Fibroblast of the aortic adventitia (primary cell): Measurements from ENCODE around the gene CNPY3. TPM values are rescaled to one million over a fixed set of nuclear protein-coding genes. Genes with fewer than 3 reads are reported as not detected.

Experiments
- DNase-seq: peaks from one replicate; pipeline ENCODE4 v3.0.0-alpha.2; 2010; ENCODE audit warnings: low read depth
- H3K4me3 ChIP-seq: 2 replicates; pipeline ENCODE4 v1.5.1; 2011; ENCODE audit warnings: low read depth, mild to moderate bottlenecking, control low read depth, low read length, moderate library complexity
- total RNA-seq: library from RNA; depleted of rRNA; stranded (reverse); fragments of >200 nt; gene quantifications from 2 replicates; pipeline ENCODE4 v1.2.3, GENCODE V29; 2012; ENCODE audit warnings: low replicate concordance
- TF ChIP-seq, protein P1 (sequence below): IDR thresholded peaks from 2 replicates; pipeline ENCODE4 v1.5.1; 2011; ENCODE audit warnings: mild to moderate bottlenecking, low read length, control low read depth, inconsistent platforms; ENCODE audit not compliant: insufficient read depth

CNPY3 gene
- total RNA-seq, 1 donor, result 23.2 TPM

DNA sequence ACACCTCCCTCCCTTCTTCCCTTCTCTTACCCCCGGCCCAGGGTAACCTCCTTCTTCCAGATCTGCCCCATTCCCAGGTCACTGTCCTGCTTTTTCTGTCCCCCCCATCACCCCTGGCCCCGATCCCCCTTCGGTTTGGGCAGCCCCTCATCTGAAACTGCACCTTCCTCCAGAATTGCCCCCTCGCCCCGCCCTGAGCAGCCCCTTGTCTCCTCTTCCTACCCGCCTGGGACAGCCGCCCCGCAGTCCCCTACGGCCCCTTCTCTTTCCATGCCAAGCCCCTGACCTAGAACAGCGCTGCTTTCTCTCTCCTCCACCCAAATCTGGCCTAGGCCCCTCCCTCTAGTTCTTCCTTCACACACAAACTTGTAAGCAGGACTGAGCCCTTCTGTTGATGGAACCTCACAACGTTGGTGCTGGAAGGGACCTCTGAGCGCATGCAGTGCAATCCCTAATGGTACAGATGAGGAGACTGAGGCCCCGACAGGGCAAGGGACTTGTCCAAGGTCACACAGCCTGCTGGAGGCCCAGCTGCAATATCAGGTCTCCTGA is 55.7 kb downstream of the CNPY3 start:
- peak overlapping the region; percentile 79 for H3K4me3 ChIP-seq
- TF ChIP-seq, protein P1, sequence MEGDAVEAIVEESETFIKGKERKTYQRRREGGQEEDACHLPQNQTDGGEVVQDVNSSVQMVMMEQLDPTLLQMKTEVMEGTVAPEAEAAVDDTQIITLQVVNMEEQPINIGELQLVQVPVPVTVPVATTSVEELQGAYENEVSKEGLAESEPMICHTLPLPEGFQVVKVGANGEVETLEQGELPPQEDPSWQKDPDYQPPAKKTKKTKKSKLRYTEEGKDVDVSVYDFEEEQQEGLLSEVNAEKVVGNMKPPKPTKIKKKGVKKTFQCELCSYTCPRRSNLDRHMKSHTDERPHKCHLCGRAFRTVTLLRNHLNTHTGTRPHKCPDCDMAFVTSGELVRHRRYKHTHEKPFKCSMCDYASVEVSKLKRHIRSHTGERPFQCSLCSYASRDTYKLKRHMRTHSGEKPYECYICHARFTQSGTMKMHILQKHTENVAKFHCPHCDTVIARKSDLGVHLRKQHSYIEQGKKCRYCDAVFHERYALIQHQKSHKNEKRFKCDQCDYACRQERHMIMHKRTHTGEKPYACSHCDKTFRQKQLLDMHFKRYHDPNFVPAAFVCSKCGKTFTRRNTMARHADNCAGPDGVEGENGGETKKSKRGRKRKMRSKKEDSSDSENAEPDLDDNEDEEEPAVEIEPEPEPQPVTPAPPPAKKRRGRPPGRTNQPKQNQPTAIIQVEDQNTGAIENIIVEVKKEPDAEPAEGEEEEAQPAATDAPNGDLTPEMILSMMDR, result no peak
- DNase-seq, result peak; percentile 28

DNA sequence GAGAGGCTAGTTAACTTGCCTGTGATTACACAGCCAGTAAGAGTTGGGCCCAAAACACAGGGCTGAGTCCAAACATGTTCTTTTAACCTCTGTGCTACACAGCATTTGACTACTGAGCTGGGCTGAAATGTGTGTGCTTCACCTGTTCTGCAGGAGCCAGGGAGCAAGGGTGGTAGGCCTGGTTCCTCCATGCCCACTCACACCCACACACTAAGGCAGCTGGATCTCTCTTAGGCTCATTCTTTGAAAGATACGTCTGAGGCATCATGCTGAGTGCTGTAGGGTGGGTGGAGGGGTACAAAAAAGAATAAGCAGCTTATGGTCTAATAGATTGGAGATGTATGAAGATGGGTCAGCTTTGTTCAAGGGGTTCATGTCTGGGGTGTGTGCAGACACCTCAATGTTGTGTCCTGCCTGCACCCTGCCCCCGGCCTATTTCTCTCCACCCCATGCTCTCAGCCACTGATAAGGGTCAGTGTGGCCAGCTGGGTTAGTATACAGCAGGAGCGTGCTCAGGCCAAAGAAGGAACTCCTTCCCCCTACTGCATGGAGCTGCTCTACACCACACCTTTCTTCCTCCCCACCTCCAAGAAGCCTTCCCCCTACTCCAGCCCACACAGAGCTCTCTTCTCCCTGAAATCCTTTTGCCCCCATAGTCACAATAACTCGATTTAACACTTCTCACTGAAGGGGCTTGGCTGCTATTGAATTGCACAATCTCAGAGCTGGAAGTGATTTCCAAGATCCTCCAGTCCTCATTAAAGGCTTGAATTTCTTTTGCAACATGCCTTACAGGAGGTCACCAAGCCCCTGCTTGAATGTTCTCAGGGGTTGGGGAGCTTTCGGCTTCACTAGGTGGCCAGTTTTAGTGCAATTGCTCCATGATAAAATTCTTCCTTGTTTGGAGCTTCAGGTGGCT is 58.5 kb downstream of the CNPY3 start:
- no peak overlapping the region for H3K4me3 ChIP-seq
- TF ChIP-seq, protein P1, result no peak
- no peak for DNase-seq

DNA sequence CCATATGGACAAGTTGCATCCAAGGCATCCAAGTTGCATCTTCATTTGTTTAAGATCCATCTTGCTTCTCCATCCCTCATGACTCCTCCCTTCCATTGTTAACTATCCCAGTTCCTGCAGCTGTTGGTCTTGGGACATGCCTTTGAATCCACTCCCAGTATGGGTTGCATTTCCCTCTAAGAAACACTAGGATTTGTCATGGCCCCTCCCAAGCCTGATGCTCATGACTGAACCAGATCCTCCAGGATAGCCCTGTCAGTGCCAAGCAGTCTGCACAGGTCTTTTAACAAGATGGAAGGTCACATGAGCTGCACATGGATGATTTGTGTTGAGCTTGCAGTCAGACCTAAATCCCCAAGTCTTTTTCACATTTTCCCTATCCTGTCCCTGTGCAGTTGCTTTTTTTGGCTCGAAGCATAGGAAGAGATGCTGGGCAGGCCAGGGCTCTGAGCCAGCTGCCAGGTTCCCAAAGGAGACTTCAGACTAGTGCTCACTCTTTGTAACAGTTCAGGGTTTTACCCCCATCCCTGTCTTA is 59.3 kb downstream of the CNPY3 start:
- DNase-seq, result peak; percentile 87
- TF ChIP-seq, protein P1, result no peak
- H3K4me3 ChIP-seq, result no peak overlapping the region

Other genes with a start within 250 kb of the CNPY3 start
- gene PRPH2, start 206.9 kb upstream of the CNPY3 start, total RNA-seq, result 0.72 and 1.3 TPM in 2 replicates
- gene TBCC, start 183.4 kb upstream of the CNPY3 start, total RNA-seq, result 19.3 and 31.1 TPM in 2 replicates
- 7.7 and 15.8 TPM in 2 replicates for gene BICRAL, start 147.4 kb upstream of the CNPY3 start, total RNA-seq
- 74.7 and 102 TPM in 2 replicates for gene RPL7L1, start 49.9 kb upstream of the CNPY3 start, total RNA-seq
- gene PTCRA, start 13.4 kb upstream of the CNPY3 start, total RNA-seq, result not detected in 2 replicates
- 0.25 and 0.36 TPM in 2 replicates for gene GNMT, start 31.3 kb downstream of the CNPY3 start, total RNA-seq
- gene PEX6, start 49.7 kb downstream of the CNPY3 start, total RNA-seq, result 19.3 and 39.4 TPM in 2 replicates
- 46.9 and 60.9 TPM in 2 replicates for gene PPP2R5D, start 55.1 kb downstream of the CNPY3 start, total RNA-seq
- gene MEA1, start 84.5 kb downstream of the CNPY3 start, total RNA-seq, result 18.6 and 71.8 TPM in 2 replicates
- gene KLHDC3, start 84.8 kb downstream of the CNPY3 start, total RNA-seq, result 27.0 and 78.1 TPM in 2 replicates
- 46.9 and 86.6 TPM in 2 replicates for gene RRP36, start 92.1 kb downstream of the CNPY3 start, total RNA-seq
- gene CUL7, start 124.4 kb downstream of the CNPY3 start, total RNA-seq, result 28.0 and 31.6 TPM in 2 replicates
- gene MRPL2, start 130.0 kb downstream of the CNPY3 start, total RNA-seq, result 11.9 and 18.7 TPM in 2 replicates
- gene KLC4, start 130.2 kb downstream of the CNPY3 start, total RNA-seq, result 11.3 and 15.3 TPM in 2 replicates
- gene PTK7, start 146.8 kb downstream of the CNPY3 start, total RNA-seq, result 44.6 and 102 TPM in 2 replicates
- gene SRF, start 241.8 kb downstream of the CNPY3 start, total RNA-seq, result 17.5 and 17.9 TPM in 2 replicates